Measurements from ENCODE around the gene WRAP73. TPM values are rescaled to one million over a fixed set of nuclear protein-coding genes. Genes with fewer than 3 reads are reported as not detected.

Gene WRAP73
- total and polyA plus RNA-seq, 4 donors, result 12.3 to 22.8 (median 14.9) TPM

- WGBS (ENCODE audit: insufficient coverage), result 79% methylated on average over 20 of the region's 22 CpGs
- Histone ChIP-seq H3K9me3 (ENCODE audit: control insufficient read depth, insufficient read depth, low read length) (no peaks in the 10 kb centered on the region), H3K27me3 (ENCODE audit: control insufficient read depth, insufficient read depth, low read length) (no peaks in the 10 kb centered on the region), H3K27ac (ENCODE audit: low read depth, low read length) (no peak overlapping the region), H3K36me3 (ENCODE audit: control insufficient read depth, insufficient read depth, low read length) (no peaks in the 10 kb centered on the region), H3K4me1 (ENCODE audit: control insufficient read depth, insufficient read depth, low read length) (peaks cover 17% of the 10 kb centered on the region), H3K4me3 (ENCODE audit: low read depth, low read length) (no peak overlapping the region)
- no peak for DNase-seq (ENCODE audit: low read depth in 4 of 6, low spot score in 6 of 6)
Measured at GRCh38 chr1:3676581-3677470, 26.9 kb upstream of the WRAP73 start.

GRCh38 chr1:3675436-3675835 is 25.5 kb upstream of the WRAP73 start:
- Histone ChIP-seq H3K4me3 (ENCODE audit: low read depth, low read length) (no peak overlapping the region), H3K36me3 (ENCODE audit: control insufficient read depth, insufficient read depth, low read length) (no peaks in the 10 kb centered on the region), H3K4me1 (ENCODE audit: control insufficient read depth, insufficient read depth, low read length) (peaks cover 17% of the 10 kb centered on the region), H3K9me3 (ENCODE audit: control insufficient read depth, insufficient read depth, low read length) (no peaks in the 10 kb centered on the region), H3K27ac (ENCODE audit: low read depth, low read length) (no peak overlapping the region), H3K27me3 (ENCODE audit: control insufficient read depth, insufficient read depth, low read length) (no peaks in the 10 kb centered on the region)
- WGBS (ENCODE audit: insufficient coverage), result 69% methylated on average over 10 of the region's 11 CpGs
- DNase-seq (ENCODE audit: low read depth in 4 of 6, low spot score in 6 of 6), result no peak

- H3K36me3 ChIP-seq (ENCODE audit: control insufficient read depth, insufficient read depth, low read length), result no peaks in the 10 kb centered on the region
- H3K4me3 ChIP-seq (ENCODE audit: low read depth, low read length), result no peak overlapping the region
- H3K4me1 ChIP-seq (ENCODE audit: control insufficient read depth, insufficient read depth, low read length), result peaks cover 18% of the 10 kb centered on the region
- DNase-seq (ENCODE audit: low read depth in 4 of 6, low spot score in 6 of 6), result no peak
- H3K27ac ChIP-seq (ENCODE audit: low read depth, low read length), result no peak overlapping the region
- H3K9me3 ChIP-seq (ENCODE audit: control insufficient read depth, insufficient read depth, low read length), result no peaks in the 10 kb centered on the region
- 46% methylated on average over 29 of the region's 30 CpGs for WGBS (ENCODE audit: insufficient coverage)
- H3K27me3 ChIP-seq (ENCODE audit: control insufficient read depth, insufficient read depth, low read length), result no peaks in the 10 kb centered on the region
Measured at GRCh38 chr1:3674100-3675094, 24.5 kb upstream of the WRAP73 start.

DNA sequence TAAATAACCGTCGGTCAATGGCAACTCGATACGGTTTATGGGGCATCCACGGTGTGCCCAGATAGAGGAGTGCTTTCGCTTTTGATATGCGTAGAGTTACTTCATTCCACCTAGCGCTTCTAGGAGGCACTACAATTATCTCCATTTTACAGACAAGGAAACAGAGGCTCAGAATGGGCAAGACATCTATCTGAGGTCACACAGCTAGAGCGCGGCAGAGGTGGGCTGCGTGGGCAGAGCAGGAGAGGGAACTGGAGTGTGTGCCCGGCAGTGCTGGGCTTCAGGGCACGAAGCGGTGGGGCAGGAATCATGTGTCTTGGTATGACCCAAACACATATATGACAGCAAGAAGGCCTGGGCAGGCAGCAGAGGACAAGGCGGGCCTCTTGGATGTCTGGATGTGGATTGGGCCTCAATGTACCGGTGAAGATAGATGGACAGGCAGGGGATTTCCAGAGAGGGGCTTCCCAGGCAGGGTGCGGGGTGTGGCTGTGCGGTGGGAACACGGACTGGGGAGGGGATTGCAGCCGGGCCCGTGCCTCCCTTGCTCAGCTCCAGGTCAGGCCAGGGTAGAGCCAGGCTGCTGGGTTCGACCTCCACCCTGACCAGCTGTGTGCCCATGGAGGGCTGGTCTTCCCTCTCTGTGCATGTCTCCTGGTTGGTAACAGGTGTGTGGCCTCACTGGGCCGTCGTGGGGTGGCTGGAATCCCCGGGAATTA is 23.6 kb upstream of the WRAP73 start:
- no peaks in the 10 kb centered on the region for H3K36me3 ChIP-seq (ENCODE audit: control insufficient read depth, insufficient read depth, low read length)
- H3K4me3 ChIP-seq (ENCODE audit: low read depth, low read length), result no peak overlapping the region
- H3K27ac ChIP-seq (ENCODE audit: low read depth, low read length), result no peak overlapping the region
- no peaks in the 10 kb centered on the region for H3K9me3 ChIP-seq (ENCODE audit: control insufficient read depth, insufficient read depth, low read length)
- WGBS (ENCODE audit: insufficient coverage), result 89% methylated on average over 25 of the region's 25 CpGs
- no peak for DNase-seq (ENCODE audit: low read depth in 4 of 6, low spot score in 6 of 6)
- H3K27me3 ChIP-seq (ENCODE audit: control insufficient read depth, insufficient read depth, low read length), result no peaks in the 10 kb centered on the region
- peaks cover 24% of the 10 kb centered on the region for H3K4me1 ChIP-seq (ENCODE audit: control insufficient read depth, insufficient read depth, low read length)

DNA sequence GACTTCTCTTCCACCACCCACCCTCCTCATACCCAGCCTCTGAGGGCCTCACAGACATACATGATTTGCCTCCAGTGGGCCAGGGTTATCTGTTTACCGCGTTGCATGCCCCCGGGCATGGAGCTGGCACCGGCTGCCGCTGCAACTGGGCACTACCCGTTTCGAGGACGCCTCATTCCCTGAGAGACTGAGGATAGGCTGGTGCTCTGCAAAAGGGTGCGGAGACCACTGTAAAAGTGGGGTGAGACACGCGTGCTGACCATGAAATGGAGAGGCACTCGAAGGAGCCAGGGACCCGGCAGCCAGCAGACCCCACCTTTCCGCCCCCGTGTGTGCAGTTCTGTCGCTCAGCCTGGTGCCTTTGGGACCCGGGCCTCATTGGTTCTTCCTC is 23.1 kb upstream of the WRAP73 start:
- Histone ChIP-seq H3K27me3 (ENCODE audit: control insufficient read depth, insufficient read depth, low read length) (no peaks in the 10 kb centered on the region), H3K4me1 (ENCODE audit: control insufficient read depth, insufficient read depth, low read length) (peaks cover 20% of the 10 kb centered on the region)
- 85% methylated on average over 16 of the region's 17 CpGs for WGBS (ENCODE audit: insufficient coverage)

DNA sequence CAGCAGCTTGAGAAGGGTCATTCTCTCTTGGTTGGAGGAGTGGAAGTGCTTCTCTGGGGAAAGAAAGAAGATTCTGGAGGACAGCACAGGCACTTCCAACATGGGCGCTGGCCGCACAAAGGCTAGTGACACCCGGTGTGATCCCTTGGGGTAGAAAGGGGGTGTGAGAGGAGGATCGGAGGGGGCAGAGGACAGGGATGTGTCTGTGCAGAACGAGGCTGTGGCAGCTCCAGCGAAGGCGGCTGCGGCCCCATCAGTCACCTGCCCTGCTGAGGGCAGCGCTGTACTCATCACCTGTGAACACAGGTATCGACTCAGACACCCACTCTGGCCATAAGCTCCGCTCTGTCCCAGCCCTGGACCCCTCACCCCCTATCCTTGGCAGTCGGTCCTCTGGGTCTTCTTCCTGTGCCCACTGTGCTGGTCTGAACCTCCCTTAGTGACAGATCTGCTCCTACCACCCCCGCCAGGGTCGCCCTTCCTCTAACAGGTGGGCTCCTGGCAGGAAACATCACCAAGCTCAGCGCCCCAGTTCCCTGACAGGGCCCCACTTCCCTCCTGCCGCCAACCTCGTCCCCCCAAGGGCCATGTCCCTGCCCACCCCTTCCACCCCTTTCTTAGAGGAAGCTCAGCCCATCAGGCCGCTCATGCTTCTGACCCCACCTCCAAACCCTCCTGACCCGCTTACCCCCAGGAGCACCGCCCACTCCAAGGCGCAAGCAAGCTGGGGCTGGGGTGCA is 22.5 kb upstream of the WRAP73 start:
- no peak overlapping the region for H3K4me3 ChIP-seq (ENCODE audit: low read depth, low read length)
- no peaks in the 10 kb centered on the region for H3K36me3 ChIP-seq (ENCODE audit: control insufficient read depth, insufficient read depth, low read length)
- DNase-seq (ENCODE audit: low read depth in 4 of 6, low spot score in 6 of 6), result no peak
- whole genome bisulfite sequencing (ENCODE audit: insufficient coverage), result 77% methylated on average over 21 of the region's 21 CpGs
- no peaks in the 10 kb centered on the region for H3K27me3 ChIP-seq (ENCODE audit: control insufficient read depth, insufficient read depth, low read length)
- peaks cover 20% of the 10 kb centered on the region for H3K4me1 ChIP-seq (ENCODE audit: control insufficient read depth, insufficient read depth, low read length)
- H3K27ac ChIP-seq (ENCODE audit: low read depth, low read length), result no peak overlapping the region
- H3K9me3 ChIP-seq (ENCODE audit: control insufficient read depth, insufficient read depth, low read length), result no peaks in the 10 kb centered on the region

More for the DNA sequence above, 23.1 kb upstream of the WRAP73 start:
- no peak for DNase-seq (ENCODE audit: low read depth in 4 of 6, low spot score in 6 of 6)
- H3K9me3 ChIP-seq (ENCODE audit: control insufficient read depth, insufficient read depth, low read length), result no peaks in the 10 kb centered on the region
- no peak overlapping the region for H3K27ac ChIP-seq (ENCODE audit: low read depth, low read length)
- H3K36me3 ChIP-seq (ENCODE audit: control insufficient read depth, insufficient read depth, low read length), result no peaks in the 10 kb centered on the region
- H3K4me3 ChIP-seq (ENCODE audit: low read depth, low read length), result no peak overlapping the region

DNA sequence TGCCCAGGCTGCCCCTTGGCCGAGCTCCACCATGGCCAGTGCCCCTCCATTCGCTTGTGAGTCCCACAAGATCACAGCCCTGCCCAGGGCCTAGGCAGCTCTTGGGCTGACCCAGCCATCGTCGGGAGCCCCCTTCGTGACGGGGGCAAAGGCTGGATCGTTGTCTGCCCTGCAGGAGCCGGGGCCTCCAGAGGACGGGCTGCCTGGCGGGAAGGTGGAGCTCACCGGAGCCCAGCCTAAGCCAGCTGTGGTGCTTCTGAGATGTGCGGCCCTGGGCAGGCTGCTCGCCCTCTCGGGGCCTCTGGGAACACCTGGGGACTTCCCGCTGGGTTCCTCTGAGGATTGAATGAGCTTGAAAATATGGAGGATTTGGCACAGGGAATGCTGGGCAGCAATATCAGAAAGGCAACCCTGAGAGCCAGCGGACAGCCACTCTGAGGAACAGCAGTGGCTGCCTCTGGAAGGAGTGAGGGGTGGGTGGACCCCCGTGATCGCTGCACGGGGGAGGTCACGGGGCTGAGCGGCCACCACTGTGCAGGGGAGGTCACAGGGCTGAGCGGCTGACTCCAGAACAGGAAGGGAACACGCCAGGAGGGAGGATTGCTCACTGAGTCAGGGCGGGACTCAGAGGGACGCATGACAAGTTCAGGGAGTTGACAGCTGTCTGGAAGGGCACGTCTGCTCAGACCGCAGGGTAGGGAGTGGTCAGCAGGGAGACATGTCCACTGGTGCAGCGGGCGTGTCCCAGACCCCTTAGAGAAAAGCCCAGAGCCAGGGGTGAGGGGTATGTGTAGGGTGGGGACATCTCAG is 21.7 kb upstream of the WRAP73 start:
- 46% methylated on average over 29 of the region's 29 CpGs for WGBS (ENCODE audit: insufficient coverage)
- Histone ChIP-seq H3K27me3 (ENCODE audit: control insufficient read depth, insufficient read depth, low read length) (peaks cover 2% of the 10 kb centered on the region), H3K4me1 (ENCODE audit: control insufficient read depth, insufficient read depth, low read length) (peaks cover 20% of the 10 kb centered on the region), H3K36me3 (ENCODE audit: control insufficient read depth, insufficient read depth, low read length) (no peaks in the 10 kb centered on the region), H3K9me3 (ENCODE audit: control insufficient read depth, insufficient read depth, low read length) (no peaks in the 10 kb centered on the region), H3K4me3 (ENCODE audit: low read depth, low read length) (no peak overlapping the region), H3K27ac (ENCODE audit: low read depth, low read length) (no peak overlapping the region)
- DNase-seq (ENCODE audit: low read depth in 4 of 6, low spot score in 6 of 6), result no peak

- Histone ChIP-seq H3K4me3 (ENCODE audit: low read depth, low read length) (no peak overlapping the region), H3K27ac (ENCODE audit: low read depth, low read length) (no peak overlapping the region), H3K27me3 (ENCODE audit: control insufficient read depth, insufficient read depth, low read length) (peaks cover 5% of the 10 kb centered on the region), H3K4me1 (ENCODE audit: control insufficient read depth, insufficient read depth, low read length) (peaks cover 20% of the 10 kb centered on the region), H3K9me3 (ENCODE audit: control insufficient read depth, insufficient read depth, low read length) (no peaks in the 10 kb centered on the region), H3K36me3 (ENCODE audit: control insufficient read depth, insufficient read depth, low read length) (no peaks in the 10 kb centered on the region)
- DNase-seq (ENCODE audit: low read depth in 4 of 6, low spot score in 6 of 6), result no peak
- WGBS (ENCODE audit: insufficient coverage), result 88% methylated on average over 15 of the region's 15 CpGs
Measured at GRCh38 chr1:3670823-3671265, 20.9 kb upstream of the WRAP73 start.

Data from spinal cord (tissue), 10 donors.